Suprapubic skin (tissue), 4 donors: ENCODE measurements around the gene PTPRM.

ENCODE experiments used
- CTCF ChIP-seq, 2 donors: fragments of 200-600 bp in 1 of 2; fragments of 450-650 bp in 1 of 2; sonication (generic) in 1 of 2; IDR thresholded peaks; one replicate each; pipeline ENCODE4 v1.5.1; 2016 to 2019; ENCODE audit warnings: antibody characterized with exemption in 2 of 2, mild to moderate bottlenecking in 1 of 2, moderate library complexity in 1 of 2
- EP300 ChIP-seq: sonication (generic); formaldehyde crosslinking; IDR thresholded peaks from one replicate; pipeline ENCODE4 v1.6.1; 2017; ENCODE audit warnings: antibody characterized with exemption
- POLR2A ChIP-seq, 2 donors: fragments of 450-650 bp; IDR thresholded peaks; one replicate each; pipeline ENCODE4 v1.6.1; 2017; ENCODE audit warnings: antibody characterized with exemption in 2 of 2, mild to moderate bottlenecking in 2 of 2, moderate library complexity in 2 of 2
- POLR2AphosphoS5 ChIP-seq, 3 donors: sonication (generic); formaldehyde crosslinking; IDR thresholded peaks; one replicate each; pipeline ENCODE4 v1.6.1; 2017; ENCODE audit warnings: antibody characterized with exemption in 3 of 3

DNA sequence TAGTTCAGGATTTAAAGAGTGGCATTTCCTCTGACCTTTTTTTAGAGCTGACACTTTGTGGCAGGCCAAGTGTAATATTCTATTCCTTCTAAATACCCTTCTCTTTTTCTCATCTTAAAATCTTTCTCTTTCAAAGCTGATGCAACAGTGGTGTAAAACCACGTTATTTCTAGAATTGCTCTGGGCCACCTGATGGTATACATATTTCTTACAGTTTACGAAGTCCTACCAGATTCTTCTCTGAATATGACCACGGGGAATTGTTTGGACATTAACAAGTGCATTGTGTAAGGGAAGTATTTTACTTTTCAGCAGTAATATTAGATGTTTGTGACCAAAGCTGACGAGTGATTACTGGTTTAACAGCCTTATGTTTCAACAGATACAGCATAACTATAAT, 109.9 kb downstream of the PTPRM start:
- no peak for TF ChIP-seq CTCF (IDR thresholded peaks at IDR 0.05)
- TF ChIP-seq POLR2A (IDR thresholded peaks at IDR 0.05): no peak
- no peak for TF ChIP-seq POLR2AphosphoS5 (IDR thresholded peaks at IDR 0.05)
- TF ChIP-seq EP300: no peak
